K562 (cell line): ENCODE data around the gene DCDC2. TPM values are rescaled to one million over a fixed set of nuclear protein-coding genes. Genes with fewer than 3 reads are reported as not detected.
A peak's percentile ranks its signal among the peaks of the same experiment; 100 is the strongest.

Experiments used
- ATAC-seq: fragments of 200-7000 bp; cut with Tn5 transposase; 3 replicates; pipeline ENCODE4 v1.9.1; 2020; ENCODE audit warnings: moderate library complexity
- BruUV-seq: library from RNA; stranded (reverse); fragments of 400-500 nt; replicated peaks from 2 replicates; lab custom pipeline; 2021; lab: Mats Ljungman, UMichigan
- CTCF ChIA-PET: fragments of 300-600 bp; formaldehyde crosslinking; extraction: SDS; loops from one replicate; lab custom pipeline; 2021; ENCODE audit warnings: low intra/inter-chr PET ratio; lab: Yijun Ruan, JAX
- POLR2A ChIA-PET: fragments of 300-600, 350-650 bp; sonication (Branson Sonifier 250); formaldehyde crosslinking; extraction: SDS; loops from one replicate; lab custom pipeline; 2021; ENCODE audit warnings: antibody characterized with exemption, inconsistent platforms; lab: Yijun Ruan, JAX
- DNase-seq, 4 experiments: peaks; one replicate each; pipeline versions ENCODE4 v3.0.0 to v3.0.0-alpha.2; 2011 to 2018; ENCODE audit warnings: low spot score in 3 of 4, mixed read lengths in 3 of 4; ENCODE audit errors: extremely low read depth in 1 of 4
- FAIRE-seq: peaks from 2 replicates; lab custom pipeline; 2011; peaks lifted over from hg19 to GRCh38; lab: Jason Lieb, UNC
- H2AFZ ChIP-seq: 2 replicates; pipeline ENCODE4 v1.6.0; 2011; ENCODE audit warnings: low read depth, low read length, control low read depth, inconsistent platforms
- H3K27ac ChIP-seq: fragments of 200-600 bp; 3 replicates; pipeline ENCODE4 v1.8.0; 2011; ENCODE audit warnings: low read depth, mild to moderate bottlenecking, control low read depth, inconsistent platforms, low read length, moderate library complexity, mixed read lengths; ENCODE audit errors: extremely low read depth
- H3K27me3 ChIP-seq, 2 experiments: fragments of 300-600 bp in 1 of 2; 2 replicates in 1 of 2; 3 replicates in 1 of 2; pipeline versions ENCODE4 v1.6.0 to v1.8.0; 2011; ENCODE audit warnings: inconsistent platforms in 2 of 2, low read length in 2 of 2, mild to moderate bottlenecking in 1 of 2, mixed read lengths in 1 of 2, moderate library complexity in 1 of 2; ENCODE audit not compliant: control insufficient read depth in 2 of 2, insufficient read depth in 2 of 2
- H3K36me3 ChIP-seq: fragments of 300-600 bp; 3 replicates; pipeline ENCODE4 v1.8.0; 2011; ENCODE audit warnings: mild to moderate bottlenecking, low read length, inconsistent platforms; ENCODE audit not compliant: control insufficient read depth, insufficient read depth
- H3K4me1 ChIP-seq, 2 experiments: fragments of 200-600 bp in 1 of 2; replicated peaks in 1 of 2; 2 replicates in 1 of 2; 3 replicates in 1 of 2; pipeline versions ENCODE4 v1.5.1 to v1.8.0; 2011; ENCODE audit warnings: inconsistent platforms in 2 of 2, low read length in 2 of 2, mild to moderate bottlenecking in 1 of 2, mixed read lengths in 1 of 2, moderate library complexity in 1 of 2; ENCODE audit not compliant: control insufficient read depth in 2 of 2, insufficient read depth in 2 of 2
- H3K4me2 ChIP-seq: 2 replicates; pipeline ENCODE4 v1.6.1; 2011; ENCODE audit warnings: low read length, control low read depth, inconsistent platforms, mixed read lengths; ENCODE audit not compliant: insufficient read depth
- H3K4me3 ChIP-seq: fragments of 200-600 bp; sonication (generic), shearing (Covaris generic); 2 replicates; pipeline ENCODE4 v1.5.1; 2016; ENCODE audit warnings: control low read depth, inconsistent platforms
- H3K79me2 ChIP-seq: fragments of 200-600 bp; 3 replicates; pipeline ENCODE4 v1.8.0; 2011; ENCODE audit warnings: low read length, inconsistent platforms; ENCODE audit not compliant: control insufficient read depth, insufficient read depth
- H3K9ac ChIP-seq, 2 experiments: 2 replicates each; pipeline versions ENCODE4 v1.6.0 to v1.6.1; 2011; ENCODE audit warnings: low read depth in 2 of 2, low read length in 2 of 2, control low read depth in 1 of 2, inconsistent platforms in 1 of 2, mild to moderate bottlenecking in 1 of 2, mixed read lengths in 1 of 2; ENCODE audit not compliant: insufficient read depth in 1 of 2
- H3K9me1 ChIP-seq: one replicate; pipeline ENCODE4 v1.6.0; 2011; ENCODE audit warnings: inconsistent platforms, mild to moderate bottlenecking, low read length, moderate library complexity; ENCODE audit not compliant: control insufficient read depth, insufficient read depth
- H3K9me3 ChIP-seq: replicated peaks from 2 replicates; pipeline ENCODE4 v1.5.1; 2011; ENCODE audit warnings: low read depth, low read length, inconsistent platforms; ENCODE audit not compliant: control insufficient read depth, insufficient read depth
- H4K20me1 ChIP-seq: replicated peaks from 2 replicates; pipeline ENCODE4 v1.6.1; 2011; ENCODE audit warnings: low read length, inconsistent platforms, mixed read lengths; ENCODE audit not compliant: control insufficient read depth, insufficient read depth
- BRD4 ChIP-seq: fragments of 200-600 bp; sonication (generic); IDR thresholded peaks from 2 replicates; pipeline ENCODE4 v1.6.1; 2017; ENCODE audit warnings: inconsistent platforms
- CAMTA2 ChIP-seq: fragments of 250-450 bp; sonication (Bioruptor Pico); conservative IDR thresholded peaks from 2 replicates; pipeline ENCODE4 v1.5.1; 2022
- MCM7 ChIP-seq, 2 experiments: fragments of 450-650 bp; IDR thresholded peaks; 2 replicates each; pipeline ENCODE4 v1.6.1; 2016 to 2018
- SFPQ ChIP-seq: fragments of 200-400 bp; formaldehyde crosslinking; IDR thresholded peaks from 2 replicates; pipeline ENCODE4 v1.6.1; 2017; ENCODE audit warnings: mild to moderate bottlenecking, low read depth, low read length, moderate library complexity
- SRF ChIP-seq, 2 experiments: fragments of 250-450, 450-650 bp in 1 of 2; sonication (Bioruptor Pico) in 1 of 2; sonication (generic) in 1 of 2; formaldehyde crosslinking; IDR thresholded peaks; 2 replicates each; pipeline versions ENCODE4 v1.5.0 to v1.5.1; 2020 to 2022; ENCODE audit warnings: mild to moderate bottlenecking in 1 of 2, missing genetic modification reagents in 1 of 2
- TCF7L2 ChIP-seq: fragments of 150-350 bp; IDR thresholded peaks from 2 replicates; pipeline ENCODE4 v1.6.1; 2016; ENCODE audit warnings: low read depth, mild to moderate bottlenecking, low read length, moderate library complexity
- ZKSCAN3 ChIP-seq: fragments of 250-450 bp; sonication (Bioruptor Pico); IDR thresholded peaks from 2 replicates; pipeline ENCODE4 v1.4.0; 2020
- ZNF609 ChIP-seq: sonication (generic); formaldehyde crosslinking; IDR thresholded peaks from 2 replicates; pipeline ENCODE4 v1.8.1; 2023; ENCODE audit warnings: missing genetic modification reagents, mild to moderate bottlenecking, borderline replicate concordance
- ZZZ3 ChIP-seq: fragments of 450-650 bp; IDR thresholded peaks from 2 replicates; pipeline ENCODE4 v1.6.1; 2016; ENCODE audit warnings: antibody characterized with exemption, mild to moderate bottlenecking, moderate library complexity
- WGBS: fragments of 100-300 bp; shearing (Covaris generic); methylation state at CpG from one replicate; pipeline ENCODE4 v1.1.6; 2016; ENCODE audit warnings: low coverage, mixed read lengths; ENCODE audit not compliant: insufficient coverage; ENCODE audit errors: missing lambda C conversion rate; 5-methylcytosine and 5-hydroxymethylcytosine counted together
- in situ Hi-C: fragments of 300-500 bp; cut with MboI; formaldehyde crosslinking; loops from 4 replicates; pipeline ENCODE4 v1.15.0; 2018; ENCODE audit warnings: inconsistent platforms, mixed read lengths
- intact Hi-C: fragments of 100-400 bp; cut with micrococcal nuclease; formaldehyde crosslinking; loops from 2 replicates; pipeline ENCODE4 v1.14.2; 2022
- polyA plus RNA-seq, 8 experiments: library from polyadenylated mRNA; depleted of rRNA in 4 of 8; stranded (reverse) in 5 of 8; unstranded in 3 of 8; fragments of >200 nt; fragmentation: Nextera tagmentation in 2 of 8; fragmentation: Illumina TruSeq in 1 of 8; extraction: Ambion mirVana in 2 of 8; extraction: Trizol in 1 of 8; gene quantifications; 2 replicates each; pipeline versions ENCODE4 v1.2.1 to v1.2.3, GENCODE V29; 2011 to 2014; ENCODE audit warnings: inconsistent platforms in 1 of 8, missing spikeins in 1 of 8
- total RNA-seq, 7 experiments: library from RNA; depleted of rRNA in 6 of 7; stranded (reverse); fragments of >200 nt in 6 of 7; fragmentation: Illumina TruSeq in 2 of 7; extraction: Trizol in 2 of 7; gene quantifications; 2 replicates each; pipeline versions ENCODE4 v1.2.1 to v1.2.3, GENCODE V29; 2011 to 2021; ENCODE audit warnings: low replicate concordance in 1 of 7

The DCDC2 gene
- total and polyA plus RNA-seq, 9 of the 15 experiments (the other 6 are each of a cell fraction or from before 2014, with no cell fraction given): 0.04 TPM; not detected in 8

DNA sequence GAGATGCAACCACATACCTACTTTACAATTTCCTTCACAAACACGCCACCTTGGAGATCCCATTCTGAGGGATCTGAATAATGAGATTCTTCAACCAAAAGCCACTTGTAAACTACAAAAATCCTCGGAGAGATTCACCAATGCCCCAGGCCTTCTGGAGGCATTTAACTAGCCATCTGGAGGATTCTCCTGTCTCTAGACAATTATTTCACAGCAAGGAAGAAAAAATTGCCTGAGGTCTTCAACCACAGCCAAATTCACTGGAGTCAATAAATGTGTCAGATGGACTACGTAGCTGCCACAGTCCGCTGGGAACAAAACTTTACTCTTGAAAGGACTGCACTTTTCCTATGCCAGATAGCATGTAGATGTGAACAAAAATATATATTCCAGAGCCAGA, 19.0 kb upstream of the DCDC2 start (continued):
- TF ChIP-seq ZNF609 (CRISPR knock-in tag) (no peak), ZKSCAN3 (CRISPR knock-in tag) (no peak)
- TF ChIP-seq, all 486 proteins: peak for 0

DNA sequence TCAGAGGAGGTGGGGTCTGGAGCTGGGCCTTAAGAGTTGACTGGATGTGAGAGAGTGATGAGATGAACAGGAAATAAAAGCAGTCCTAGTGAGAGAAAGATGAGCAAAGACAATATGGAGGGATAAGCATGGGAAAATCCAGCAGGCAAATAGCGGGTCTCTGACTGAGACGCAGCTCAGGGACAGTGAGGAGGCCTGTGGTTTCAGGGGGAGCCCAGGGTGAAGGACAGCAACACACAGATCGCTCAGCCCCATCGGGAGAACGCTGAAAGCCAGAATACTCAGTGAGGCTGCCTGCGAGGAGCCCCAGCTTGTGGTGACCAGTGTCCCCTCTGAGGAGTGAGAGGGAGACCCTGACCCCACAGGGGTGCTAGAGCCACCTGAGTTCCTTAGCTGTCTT, 16.8 kb upstream of the DCDC2 start:
- intact Hi-C loops: no loop called here
- H3K27ac ChIP-seq: no peak overlapping the region
- ChIA-PET CTCF (no interaction called here), POLR2A (no interaction called here)
- H3K4me1 ChIP-seq: no peaks in the 10 kb centered on the region
- H4K20me1 ChIP-seq: no peaks in the 10 kb centered on the region
- ATAC-seq (peak; percentile 35; the same call in 2 of the 3 replicates), DNase-seq (no peak), FAIRE-seq (no peak)
- H3K9ac ChIP-seq: peak overlapping the region in 1 of 2 experiments; percentile 26; a peak in 1 of 4 replicates
- H3K36me3 ChIP-seq: no peaks in the 10 kb centered on the region
- no peaks in the 10 kb centered on the region for H3K9me1 ChIP-seq
- WGBS: 0% methylated on average over 6 of the region's 6 CpGs
- in situ Hi-C loops: no loop called here
- peaks cover 15 to 30% of the 10 kb centered on the region in 2 experiments; a peak in 4 of 5 replicates for H3K27me3 ChIP-seq
- TF ChIP-seq TCF7L2 (no peak), SFPQ (no peak), SRF (CRISPR knock-in tag; IDR thresholded peaks at IDR 0.05) (no peak), ZZZ3 (no peak), CAMTA2 (no peak), BRD4 (no peak), MCM7 (IDR thresholded peaks at IDR 0.05) (no peak)
- no peaks in the 10 kb centered on the region for H3K9me3 ChIP-seq
- no peak overlapping the region for H2AFZ ChIP-seq
- H3K4me3 ChIP-seq: no peak overlapping the region
- BruUV-seq: no TSS peak
- H3K4me2 ChIP-seq: no peak overlapping the region
- no peaks in the 10 kb centered on the region for H3K79me2 ChIP-seq
